GM21381 (cell line): ENCODE data around the gene PTPRM.

Source experiments
- ATAC-seq: cut with Tn5 transposase; IDR thresholded peaks from one replicate; pipeline ENCODE4 v1.9.1; 2021; ENCODE audit warnings: mild to moderate bottlenecking, moderate library complexity; ENCODE audit not compliant: unreplicated experiment

PTPRM gene

DNA sequence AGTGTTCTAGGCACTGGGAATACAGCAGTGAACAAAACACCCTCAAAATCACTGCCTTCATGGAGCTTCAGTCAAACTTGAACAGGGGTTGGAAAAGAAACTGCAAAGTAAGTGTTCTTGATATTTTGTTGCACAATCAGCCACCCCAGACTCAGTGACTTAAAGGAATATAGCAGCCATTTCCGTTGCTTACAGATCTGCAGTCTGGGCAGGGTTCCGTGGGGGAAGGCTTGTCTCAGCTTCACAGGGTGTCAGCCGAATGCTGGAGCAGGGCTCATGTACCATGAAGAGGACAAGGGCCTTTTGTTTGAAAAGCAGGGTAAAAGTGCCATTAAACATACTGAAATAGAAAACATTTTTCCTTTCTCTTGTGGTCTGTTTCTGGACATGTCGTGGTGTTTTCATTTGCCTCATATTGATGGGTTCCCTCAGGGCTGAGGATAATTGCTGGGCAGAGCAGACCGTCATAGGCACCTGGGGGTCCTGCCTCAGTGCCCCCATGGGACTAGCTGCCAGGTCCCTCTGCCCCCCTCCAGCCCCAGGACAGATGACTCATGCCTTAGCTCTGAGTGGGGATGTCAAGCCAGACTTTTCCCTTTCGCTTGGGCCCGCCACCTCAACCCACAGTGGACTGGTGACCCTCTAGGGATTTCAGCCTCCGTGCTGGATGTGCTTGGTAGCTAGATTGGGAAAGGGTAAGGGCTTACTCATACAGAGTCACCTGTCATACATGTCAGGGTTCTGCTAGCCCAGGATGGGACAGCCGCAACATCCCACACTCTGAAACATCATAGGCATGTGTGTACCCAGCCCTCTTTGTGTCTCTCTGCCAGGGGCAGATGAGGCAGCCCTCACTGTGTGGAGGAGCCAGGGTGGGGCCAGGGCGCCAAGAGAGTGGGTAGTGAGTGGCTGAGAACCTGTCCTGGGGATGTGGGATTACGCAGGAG, 96.5 kb downstream of the PTPRM start:
- no peak for ATAC-seq

DNA sequence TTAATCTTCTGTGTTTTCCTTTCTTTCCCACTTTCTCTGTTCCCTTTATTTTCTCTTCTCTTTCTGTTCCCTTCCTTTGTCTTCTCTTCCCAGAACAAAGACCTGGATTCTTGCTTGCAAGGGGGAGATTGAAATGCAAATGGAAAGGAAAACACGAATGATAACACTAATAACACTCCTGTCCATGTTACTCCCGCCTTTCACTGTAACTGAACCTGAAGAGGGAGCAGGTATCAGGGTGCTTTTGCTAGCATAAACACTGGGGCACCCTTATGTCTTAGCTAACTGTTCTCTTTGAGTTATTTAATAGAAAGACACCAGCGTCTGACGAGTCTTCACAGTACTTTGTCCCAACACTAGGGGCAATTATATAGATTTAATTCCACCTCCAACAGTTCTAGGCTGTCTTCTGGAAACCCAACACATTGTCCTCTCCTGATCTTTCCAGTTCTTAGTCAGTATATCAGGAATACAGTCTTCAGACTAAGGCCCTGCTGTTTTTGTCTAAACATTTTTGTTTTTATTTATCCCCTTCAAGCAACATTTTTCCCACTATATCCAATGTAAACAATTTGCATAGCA, 99.2 kb downstream of the PTPRM start:
- no peak for ATAC-seq

DNA sequence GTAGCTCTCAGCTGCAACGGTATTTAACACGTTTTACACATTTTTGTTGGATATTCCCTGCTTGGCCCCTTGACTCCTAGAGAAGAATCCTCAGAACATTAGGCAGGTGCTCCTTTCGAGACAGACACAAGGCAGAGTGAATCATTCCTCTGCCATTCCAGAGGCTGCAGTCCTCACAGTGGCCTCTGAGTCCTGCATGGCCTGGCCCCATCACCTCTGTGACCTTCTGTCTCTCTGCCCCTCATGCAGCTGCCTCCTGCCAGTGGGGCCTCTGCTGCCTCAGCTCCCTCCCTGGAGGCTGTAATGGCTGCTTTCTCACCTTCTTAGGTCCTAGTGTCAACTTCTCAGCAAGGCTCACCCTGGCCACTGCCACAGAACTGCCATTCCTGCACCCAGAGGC, 101.3 kb downstream of the PTPRM start:
- ATAC-seq, result no peak

DNA sequence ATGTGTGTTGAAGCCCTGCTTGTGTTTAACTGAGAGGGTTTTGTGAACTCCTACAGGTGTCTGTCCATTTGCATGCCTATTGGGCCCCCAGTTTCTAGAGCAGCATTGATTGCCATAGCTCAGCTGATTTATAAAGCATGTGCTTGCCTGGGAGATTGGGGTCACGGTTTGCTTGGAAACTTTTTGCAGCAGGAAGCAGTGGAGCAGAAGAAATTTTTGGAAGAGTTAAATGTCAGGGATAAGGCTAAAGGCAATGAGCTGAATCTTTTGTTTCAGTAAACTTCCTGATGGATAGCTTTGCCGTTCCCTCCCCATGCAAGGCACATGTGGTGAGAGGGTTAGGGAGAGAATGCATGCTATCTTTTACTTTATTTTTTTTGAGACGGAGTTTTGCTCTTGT, 102.2 kb downstream of the PTPRM start:
- no peak for ATAC-seq

DNA sequence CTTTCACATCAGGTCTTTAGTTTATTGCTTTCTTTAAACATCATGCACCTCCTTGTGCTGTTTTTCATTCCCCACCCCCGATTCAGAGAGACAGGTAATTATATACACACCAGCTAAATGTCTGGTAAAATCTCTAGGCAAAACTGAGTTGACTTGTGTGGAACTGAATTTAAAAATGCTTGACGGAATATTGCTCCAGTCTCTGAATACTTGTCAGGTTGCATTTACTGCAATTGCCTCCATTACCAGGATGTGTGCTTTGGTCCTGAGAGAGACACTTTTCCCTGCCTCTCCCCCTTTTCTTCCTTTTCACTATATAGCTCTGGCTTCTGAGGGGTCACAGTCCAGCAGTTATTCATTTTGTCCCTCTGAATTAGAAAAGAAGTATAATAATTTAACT, 104.0 kb downstream of the PTPRM start:
- no peak for ATAC-seq

DNA sequence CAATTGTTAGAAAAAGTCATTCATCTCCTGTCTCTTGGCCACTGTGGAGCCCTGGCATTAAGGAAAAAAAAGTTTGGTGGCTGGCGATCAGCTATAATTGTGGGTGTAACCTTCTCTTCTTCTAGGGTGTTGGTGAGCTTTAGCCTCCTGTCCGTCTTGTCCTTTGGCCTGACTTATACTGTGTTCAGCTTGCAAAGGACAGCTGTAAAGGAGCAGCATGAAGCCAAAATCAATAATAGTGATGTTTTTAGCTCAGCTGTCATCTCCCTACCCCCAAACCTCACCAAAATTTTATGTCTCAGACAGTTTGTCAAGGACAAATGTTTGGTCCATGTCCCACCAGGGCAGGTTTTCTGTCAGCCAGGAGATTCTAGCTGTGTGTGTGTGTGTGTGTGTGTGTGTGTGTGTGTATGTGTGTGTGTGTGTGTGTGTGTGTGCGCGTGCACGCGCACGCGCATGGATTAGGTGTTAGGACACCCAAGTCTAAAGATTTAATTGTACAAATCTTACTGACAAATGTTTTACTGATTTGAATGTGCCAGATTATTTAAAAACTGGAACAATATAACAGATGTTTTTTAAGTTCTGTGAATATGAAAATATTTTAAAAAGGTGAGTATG, 109.2 kb downstream of the PTPRM start:
- ATAC-seq, result no peak

DNA sequence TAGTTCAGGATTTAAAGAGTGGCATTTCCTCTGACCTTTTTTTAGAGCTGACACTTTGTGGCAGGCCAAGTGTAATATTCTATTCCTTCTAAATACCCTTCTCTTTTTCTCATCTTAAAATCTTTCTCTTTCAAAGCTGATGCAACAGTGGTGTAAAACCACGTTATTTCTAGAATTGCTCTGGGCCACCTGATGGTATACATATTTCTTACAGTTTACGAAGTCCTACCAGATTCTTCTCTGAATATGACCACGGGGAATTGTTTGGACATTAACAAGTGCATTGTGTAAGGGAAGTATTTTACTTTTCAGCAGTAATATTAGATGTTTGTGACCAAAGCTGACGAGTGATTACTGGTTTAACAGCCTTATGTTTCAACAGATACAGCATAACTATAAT, 109.9 kb downstream of the PTPRM start:
- ATAC-seq, result no peak

DNA sequence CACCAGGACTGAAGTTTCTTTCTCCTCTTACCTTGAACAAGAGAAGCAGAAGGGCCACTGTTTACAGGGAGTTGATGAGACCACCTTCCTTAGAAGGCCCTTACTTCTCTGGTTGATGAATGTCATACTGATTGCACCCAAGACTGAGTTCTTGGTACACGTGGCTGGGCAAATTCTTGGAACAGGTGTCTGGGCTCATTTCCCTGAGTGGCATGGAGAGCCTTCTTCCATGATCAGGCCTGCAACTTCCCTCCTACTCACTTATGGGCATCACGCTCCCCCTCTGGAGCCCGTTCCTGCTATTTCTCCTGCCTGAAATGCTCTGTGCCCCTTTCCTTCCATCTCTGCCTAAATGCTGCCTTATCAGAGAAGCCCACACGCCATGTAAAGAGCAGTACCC, 110.3 kb downstream of the PTPRM start:
- no peak for ATAC-seq

DNA sequence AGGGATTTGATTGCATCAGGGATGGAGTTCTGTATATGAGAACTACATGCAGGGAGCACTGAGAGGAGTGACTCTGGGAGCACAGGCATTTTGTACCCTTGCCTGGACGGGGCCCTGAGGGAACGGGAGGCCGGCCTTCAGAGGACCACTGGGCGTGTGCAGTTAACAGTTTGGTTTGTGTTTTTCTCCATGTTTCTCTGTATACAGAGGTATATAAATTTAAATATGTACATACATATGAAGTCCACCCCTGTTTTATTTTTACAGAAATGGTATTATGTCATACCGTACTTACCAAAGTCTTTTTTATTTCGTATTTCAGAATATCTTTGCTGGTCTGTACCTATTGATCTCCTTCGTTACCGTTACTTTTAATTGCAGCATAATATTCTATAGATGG, 111.3 kb downstream of the PTPRM start:
- no peak for ATAC-seq

DNA sequence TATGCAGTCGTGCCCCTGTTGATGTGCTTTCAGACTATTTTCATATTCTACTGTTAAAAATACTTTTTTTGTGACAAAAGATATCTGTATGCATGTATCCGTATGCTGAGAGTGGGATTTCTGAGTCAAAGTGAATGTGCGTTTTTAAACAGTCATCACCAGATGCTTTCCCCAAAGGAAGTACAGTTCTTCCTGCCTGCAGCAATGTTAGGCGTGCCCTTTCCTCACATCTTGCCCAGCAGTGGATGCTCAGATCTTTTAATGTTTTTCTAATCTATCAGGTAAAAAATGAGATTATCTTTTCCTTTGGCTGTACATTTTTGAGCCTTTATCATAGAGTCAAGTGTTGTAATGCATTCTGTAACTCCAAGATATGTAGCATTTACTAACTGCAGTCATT, 111.7 kb downstream of the PTPRM start:
- ATAC-seq, result no peak

DNA sequence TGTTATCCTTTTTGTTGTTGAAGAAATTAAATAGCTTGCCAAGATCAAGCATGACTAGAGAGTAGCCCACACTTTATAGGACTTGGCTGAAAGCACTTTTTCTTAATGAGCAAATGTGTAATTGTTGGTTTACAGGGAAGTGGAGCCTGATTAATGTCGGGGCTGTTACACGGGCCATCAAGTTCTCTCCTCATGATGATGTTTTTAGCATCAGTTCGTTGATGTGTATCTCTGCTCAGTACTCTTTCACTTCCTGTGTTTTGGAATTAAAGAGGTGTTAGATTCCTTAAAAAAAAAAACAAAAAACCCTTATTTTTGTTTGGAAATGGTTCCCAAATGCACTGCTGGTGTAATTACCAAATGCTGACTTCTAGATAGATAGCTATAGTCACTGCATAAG, 114.2 kb downstream of the PTPRM start:
- no peak for ATAC-seq

DNA sequence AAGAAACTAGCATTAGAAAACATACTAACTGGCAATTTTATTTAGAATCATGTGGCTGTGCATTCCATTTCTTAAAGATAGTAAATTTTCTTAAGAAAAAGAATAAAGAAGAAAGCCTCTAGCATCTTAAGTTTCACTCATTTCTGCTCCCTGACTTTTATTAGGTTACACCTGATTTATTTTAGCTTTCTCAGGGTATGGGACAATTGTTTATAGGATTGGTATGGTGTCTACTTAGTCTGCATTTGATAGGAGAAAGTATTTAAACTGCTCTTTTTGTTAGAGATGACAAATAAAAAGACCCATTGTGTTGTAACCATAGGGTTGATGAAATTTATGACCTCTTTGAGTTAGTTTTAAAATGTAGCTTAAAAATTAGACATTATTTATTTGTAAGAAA, 115.2 kb downstream of the PTPRM start:
- no peak for ATAC-seq

DNA sequence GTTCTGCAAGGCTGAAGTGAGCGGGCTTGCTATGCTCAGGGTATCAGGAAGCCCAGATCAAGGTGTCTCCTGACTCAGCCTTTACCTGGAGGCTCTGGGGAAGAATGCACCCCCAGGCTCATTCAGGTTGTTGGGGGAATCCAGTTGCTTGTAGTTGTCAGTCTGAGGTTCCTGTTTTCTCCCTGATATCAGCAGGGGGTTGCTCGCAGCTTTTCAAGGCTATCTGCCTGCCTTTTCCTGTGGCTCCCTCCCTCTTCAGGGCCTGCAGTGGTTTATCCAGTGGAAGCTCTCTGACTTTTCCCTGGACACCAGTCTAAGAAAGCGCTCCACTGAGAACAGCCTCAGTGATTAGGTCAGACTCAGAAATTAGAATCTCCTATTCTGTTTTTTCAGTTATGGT, 116.6 kb downstream of the PTPRM start:
- ATAC-seq, result no peak

DNA sequence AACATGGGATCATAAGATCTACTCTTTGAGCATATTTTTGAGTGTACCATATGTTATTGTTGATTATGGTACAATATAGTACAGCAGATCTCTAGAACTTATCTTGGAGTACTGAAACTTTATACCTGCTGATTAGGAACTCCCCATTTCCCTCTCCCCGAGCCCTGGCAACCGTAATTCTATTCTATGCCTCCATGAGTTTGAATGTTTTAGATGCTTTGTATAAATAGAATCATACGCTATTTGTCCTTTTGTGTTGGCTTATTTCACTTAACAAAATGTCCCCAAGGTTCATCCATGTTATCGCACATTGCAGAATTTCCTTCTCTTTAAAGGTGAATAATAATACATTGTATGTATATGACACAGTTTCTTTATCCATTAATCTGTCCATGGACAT, 117.2 kb downstream of the PTPRM start:
- ATAC-seq, result no peak

DNA sequence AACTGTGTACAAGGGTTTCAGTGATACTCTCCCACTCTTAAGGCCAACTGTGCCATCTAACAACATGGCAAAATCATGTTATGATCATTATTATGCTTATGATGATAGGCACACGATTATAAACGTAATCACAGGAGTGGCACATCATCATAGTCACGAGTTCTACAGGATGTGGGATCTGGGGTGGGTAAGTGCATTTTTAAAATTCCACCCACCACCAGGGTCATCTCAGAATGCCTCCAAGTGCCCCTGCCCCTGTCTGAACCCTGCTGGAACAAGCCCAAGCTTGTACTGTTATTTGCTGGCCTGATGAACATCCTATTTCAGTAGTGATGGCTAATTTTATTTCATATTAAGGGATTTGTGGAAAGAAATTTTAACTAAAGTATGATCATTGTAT, 117.8 kb downstream of the PTPRM start:
- no peak for ATAC-seq

DNA sequence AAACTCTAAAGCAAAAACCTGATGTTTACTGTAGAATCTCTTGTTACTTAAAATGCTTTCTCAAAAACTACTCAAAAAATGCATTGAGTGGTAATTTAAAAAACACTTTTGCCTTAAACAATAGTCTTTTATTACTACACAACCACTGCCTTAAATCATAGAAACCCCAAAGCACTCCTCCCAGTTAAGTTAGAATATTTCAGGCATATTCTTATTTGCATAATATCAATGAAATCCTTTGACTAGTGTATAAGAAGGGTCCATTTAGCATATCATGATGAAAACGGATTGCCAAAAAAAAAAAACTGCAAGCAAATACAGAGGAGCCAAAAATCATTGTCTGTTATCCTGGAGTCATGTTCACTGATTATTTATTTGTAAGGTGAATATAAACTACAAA, 119.2 kb downstream of the PTPRM start:
- ATAC-seq, result no peak

DNA sequence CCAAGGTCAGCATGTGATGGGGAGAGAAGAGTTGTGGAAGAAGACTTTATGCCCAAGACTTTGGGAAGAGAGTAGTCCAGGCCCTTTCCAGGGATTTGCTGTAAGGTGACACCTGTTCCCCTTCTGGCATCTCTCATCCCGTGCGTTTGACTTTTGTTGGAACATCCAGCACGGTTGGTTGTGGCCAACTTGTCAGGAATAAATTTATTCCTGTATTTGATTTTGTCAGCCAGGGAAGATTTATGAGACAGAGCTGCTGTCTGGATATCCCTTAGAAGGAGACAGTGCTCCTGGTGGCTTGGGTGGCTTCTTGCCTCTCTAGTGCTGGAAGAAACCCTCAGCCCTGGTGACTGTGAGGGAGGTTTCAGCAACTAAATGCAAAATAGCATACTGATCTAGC, 121.5 kb downstream of the PTPRM start:
- no peak for ATAC-seq

DNA sequence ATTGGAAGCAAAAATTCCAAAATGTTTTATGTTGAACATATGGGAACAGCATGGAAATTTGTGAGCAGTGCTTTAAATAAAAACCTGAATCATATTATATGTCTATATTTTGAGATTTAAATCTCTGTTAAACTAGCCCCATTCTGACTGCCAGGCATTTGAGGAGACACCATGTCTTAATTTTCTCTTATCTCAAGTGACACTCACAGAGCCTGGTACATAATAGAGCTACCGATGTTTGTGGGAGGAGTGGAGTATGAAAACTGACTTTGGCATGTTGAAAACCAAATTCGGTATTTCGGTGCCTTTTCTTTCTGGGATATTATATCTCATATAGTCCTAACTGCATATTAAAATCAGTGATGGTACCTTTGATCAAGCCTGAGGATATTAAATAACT, 124.1 kb downstream of the PTPRM start:
- ATAC-seq, result no peak

DNA sequence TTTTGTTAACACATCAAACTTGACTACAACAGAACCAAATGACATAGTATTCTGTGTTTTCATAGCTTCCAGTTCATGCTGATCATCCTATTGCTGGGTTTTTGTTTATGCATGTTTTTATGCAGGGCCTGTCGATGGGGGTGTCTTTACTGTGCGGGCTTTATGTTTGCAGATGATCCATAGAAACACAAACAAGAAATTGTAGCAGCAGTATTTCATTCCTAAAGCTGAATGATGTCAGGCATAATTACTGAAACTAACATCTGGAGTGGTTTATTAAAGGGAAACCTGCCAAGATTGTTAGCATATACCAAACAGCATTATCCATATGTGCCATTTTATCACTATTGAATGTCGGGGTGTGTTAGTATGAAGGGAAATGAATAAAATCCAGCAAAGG, 129.7 kb downstream of the PTPRM start:
- no peak for ATAC-seq

DNA sequence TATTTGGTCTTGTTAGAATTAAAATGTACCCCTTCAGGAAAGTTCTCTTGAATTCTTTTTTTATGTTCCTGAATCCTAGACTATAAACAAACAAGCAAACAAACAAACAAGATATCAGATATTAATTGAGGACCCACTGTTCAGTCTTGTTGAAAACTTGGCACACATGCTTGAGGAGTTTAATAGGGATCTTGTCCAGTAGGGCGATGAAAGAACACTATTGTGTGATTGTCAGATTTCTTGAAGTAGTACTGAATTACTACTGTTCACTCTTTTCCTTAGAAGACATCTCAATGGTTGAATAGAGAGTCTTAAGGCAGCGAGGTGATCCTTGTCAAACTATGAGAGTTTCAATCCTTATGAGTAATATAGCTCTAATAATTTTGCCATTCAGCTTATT, 130.2 kb downstream of the PTPRM start:
- no peak for ATAC-seq

DNA sequence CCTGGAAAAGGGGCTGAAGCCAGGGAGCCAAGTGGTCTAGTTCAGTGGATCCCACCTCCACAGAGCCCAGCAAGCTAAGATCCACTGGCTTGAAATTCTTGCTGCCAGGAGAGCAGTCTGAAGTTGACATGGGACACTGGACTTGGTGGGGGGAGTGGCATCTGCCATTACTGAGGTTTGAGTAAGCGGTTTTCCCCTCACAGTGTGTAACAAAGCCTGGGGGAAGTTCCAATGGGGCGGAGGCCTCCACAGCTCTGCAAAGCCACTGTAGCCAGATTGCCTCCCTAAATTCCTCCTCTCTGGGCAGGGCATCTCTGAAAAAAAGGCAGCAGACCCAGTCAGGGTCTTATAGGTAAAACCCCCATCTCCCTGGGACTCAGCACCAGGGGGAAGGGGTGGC, 144.4 kb downstream of the PTPRM start:
- ATAC-seq, result no peak

DNA sequence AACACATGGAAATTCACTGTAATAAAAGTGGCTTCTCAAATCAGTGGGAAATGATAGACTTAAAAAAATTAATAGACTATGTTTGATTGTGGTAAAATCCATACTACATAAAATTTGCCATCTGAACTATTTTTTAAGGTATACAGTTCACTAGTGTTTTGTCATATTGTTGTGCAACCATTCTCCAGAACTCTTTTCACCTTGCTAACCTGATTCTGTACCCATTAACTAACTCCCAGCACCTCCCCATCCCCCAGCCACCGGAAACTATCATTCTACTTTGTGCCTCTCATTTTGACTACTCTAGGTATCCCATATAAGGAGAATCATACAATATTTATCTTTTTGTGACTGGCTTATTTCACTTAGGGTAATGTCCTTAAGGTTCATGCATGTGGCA, 153.3 kb downstream of the PTPRM start:
- ATAC-seq, result no peak
